GM19193 (cell line): Measurements from ENCODE around the gene PRDM15.

Experiments used
- POLR2A ChIP-seq: IDR thresholded peaks from 4 replicates; pipeline ENCODE4 v1.6.1; 2011; ENCODE audit not compliant: insufficient read depth, insufficient read length; ENCODE audit errors: extremely low read depth

The PRDM15 gene, protein sequence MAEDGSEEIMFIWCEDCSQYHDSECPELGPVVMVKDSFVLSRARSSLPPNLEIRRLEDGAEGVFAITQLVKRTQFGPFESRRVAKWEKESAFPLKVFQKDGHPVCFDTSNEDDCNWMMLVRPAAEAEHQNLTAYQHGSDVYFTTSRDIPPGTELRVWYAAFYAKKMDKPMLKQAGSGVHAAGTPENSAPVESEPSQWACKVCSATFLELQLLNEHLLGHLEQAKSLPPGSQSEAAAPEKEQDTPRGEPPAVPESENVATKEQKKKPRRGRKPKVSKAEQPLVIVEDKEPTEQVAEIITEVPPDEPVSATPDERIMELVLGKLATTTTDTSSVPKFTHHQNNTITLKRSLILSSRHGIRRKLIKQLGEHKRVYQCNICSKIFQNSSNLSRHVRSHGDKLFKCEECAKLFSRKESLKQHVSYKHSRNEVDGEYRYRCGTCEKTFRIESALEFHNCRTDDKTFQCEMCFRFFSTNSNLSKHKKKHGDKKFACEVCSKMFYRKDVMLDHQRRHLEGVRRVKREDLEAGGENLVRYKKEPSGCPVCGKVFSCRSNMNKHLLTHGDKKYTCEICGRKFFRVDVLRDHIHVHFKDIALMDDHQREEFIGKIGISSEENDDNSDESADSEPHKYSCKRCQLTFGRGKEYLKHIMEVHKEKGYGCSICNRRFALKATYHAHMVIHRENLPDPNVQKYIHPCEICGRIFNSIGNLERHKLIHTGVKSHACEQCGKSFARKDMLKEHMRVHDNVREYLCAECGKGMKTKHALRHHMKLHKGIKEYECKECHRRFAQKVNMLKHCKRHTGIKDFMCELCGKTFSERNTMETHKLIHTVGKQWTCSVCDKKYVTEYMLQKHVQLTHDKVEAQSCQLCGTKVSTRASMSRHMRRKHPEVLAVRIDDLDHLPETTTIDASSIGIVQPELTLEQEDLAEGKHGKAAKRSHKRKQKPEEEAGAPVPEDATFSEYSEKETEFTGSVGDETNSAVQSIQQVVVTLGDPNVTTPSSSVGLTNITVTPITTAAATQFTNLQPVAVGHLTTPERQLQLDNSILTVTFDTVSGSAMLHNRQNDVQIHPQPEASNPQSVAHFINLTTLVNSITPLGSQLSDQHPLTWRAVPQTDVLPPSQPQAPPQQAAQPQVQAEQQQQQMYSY

DNA sequence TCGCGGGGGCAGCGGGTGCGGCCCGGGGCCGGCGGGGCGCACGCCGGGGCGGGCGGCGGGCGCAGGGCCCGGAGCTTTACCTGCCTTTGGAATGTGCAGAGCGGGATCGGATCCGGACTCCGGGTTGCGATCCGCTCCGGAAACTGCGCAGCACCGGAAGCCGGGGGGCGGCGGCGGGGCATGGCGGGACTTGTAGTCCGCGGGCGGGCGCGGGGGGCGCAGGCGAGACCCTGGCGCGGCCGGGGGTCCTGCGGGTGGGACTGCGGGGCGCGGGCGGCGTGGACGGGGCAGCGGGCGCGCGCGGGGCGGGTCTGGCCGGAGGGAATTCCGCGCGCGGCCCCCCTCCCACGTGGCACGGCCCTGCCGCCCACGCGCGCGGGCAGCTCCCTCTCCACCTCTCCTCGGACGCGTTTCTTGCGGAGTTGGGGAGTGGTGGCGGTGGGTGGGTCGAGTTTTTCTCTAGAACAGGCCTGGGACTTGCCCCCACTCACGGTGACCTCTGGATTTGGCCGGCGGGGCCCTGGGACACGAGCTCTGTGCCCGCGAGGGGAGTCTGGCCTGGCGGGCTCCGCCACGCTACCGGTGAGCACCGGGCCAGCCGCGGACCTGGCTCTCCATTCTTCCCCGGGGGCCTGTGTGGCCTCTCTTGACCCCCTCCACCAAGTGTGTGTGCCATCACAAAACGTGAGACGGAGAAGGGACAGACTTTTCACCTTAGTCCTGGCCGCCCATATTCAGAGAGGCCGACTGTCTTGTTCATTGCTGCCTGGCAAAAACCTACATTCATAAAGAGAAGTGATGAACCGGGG lies at the start of gene PRDM15:
PRDM15 (minus strand) TSS at position 155 of the 809 bp plus-strand sequence. CDS start 18,981 bp downstream, outside the sequence.
- peak; percentile 49 for TF ChIP-seq POLR2A

DNA sequence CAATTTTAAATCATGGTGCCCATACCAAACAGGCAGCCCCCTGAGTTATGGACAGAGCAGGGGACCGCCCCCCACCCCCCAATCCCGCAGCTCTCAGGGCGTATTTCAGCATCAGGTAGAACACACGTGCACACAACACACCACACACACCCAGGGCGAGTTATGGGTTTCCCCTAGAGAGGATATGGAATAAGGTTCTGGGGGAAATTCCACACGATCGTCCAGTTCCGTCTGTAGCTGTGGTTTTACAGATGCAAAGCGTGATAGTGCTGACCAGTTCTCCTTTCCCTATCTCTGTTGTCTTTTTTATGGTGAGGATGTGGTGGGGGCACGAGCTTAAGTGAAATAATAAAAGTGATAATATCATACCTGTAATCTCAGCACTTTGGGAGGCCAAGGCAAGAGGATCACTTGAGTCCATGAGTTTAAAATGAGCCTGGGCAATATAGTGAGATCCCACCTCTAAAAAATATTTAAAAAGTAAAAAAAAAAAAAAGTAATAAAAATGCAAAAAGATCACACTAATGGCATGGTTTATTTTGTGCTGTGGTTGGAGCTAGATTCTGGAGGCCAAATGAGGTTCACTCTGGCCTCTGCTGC lies 49.6 kb upstream of the PRDM15 start:
- TF ChIP-seq POLR2A = no peak

DNA sequence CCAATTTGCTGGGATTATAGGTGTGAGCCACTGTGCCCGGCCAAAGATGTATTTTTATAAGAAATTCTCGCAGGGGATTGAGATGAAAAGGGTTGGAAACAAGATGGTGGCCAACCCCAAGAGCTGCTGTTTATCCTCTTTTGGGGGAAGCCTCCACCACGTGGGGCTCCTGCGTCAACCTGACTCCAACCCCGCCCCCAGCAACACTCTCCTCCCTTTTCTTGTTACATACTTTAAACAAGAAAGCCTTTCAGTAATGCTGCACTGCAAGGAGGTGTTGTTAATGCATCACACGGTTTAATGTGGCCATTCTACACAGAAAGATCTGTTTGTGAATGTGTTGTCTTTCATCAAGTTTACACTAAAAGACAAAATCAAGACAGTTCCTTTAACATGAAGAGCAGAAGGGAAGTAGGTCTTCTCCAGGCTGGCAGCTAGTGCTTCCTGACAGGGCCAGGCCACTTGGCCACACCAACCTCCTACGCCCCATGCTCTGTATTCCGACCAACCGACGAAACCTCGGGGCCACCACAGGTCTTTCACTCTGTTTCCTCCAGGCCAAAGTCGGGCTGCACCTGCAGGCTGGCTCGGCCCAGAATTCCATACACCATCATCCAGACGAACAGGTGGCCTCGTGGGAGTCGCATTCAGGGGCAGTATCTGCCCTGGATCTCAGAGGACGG lies 48.7 kb upstream of the PRDM15 start:
- peak; percentile 25 for TF ChIP-seq POLR2A

DNA sequence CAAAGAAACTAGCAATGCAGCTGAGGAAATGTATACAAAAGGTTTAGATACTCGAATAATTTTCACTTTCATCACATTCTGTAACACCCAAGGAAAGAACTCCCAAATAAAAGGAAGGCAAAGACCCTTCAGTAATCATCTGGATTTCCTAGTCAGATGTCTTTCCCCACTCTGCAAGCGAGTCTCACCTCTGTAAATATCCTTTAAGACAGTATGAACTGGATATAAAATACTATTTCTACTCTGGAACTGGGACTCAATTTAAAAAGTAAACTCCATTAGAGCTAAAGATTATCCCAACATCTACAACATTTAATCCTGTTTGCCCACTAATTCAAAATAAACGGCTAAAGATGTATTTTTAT lies 47.6 kb upstream of the PRDM15 start:
- no peak for TF ChIP-seq POLR2A

DNA sequence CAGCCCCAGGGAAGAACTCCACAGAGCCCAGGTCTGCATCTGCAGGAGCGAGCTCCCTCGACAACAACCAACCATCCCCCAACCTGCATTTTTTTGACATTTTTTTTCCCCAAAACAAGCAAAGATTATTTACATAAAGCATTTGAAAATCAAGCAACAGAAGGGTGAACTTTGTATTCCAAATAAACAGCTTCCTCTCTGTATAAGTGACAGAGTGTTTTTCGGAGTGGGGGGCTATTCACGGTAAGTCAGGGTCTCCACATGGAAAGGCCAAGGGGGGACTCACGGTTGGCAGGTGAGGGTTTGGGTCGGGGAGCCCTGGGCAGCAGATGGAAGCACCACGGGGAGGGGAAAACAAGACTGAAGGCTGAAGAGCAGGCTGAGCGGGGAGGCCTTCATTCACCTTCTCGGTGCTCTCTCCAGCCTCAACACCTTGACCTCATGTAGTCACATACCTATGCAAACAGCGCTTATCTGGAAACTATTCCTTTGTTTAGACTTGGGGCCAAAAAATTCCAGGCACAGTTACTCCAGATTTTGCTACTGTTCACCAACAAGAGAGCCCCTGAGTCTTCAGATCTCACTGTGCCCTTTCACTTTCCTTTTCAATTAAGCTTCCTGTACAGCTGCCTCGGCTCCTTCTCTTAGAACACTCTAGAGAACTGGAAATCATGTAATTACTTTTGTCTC lies 47.1 kb upstream of the PRDM15 start:
- TF ChIP-seq POLR2A = peak; percentile 56

DNA sequence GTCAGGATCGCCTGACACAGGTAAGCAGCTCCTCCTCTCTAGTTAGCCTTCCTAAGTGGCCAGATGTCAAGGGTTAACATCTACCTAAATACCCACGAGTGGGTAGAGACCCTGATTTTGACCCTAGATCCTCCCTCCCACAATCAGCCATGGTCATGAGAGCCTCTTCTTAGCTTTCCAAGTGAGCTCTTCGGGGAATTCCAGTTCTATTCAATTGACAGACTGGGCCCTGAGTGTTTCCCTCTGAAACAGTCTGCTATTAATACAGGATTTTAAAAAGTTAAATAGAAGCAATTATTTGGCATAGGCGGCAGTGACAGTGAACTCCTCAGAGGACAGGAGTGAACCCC lies 46.6 kb upstream of the PRDM15 start:
- TF ChIP-seq POLR2A = no peak

DNA sequence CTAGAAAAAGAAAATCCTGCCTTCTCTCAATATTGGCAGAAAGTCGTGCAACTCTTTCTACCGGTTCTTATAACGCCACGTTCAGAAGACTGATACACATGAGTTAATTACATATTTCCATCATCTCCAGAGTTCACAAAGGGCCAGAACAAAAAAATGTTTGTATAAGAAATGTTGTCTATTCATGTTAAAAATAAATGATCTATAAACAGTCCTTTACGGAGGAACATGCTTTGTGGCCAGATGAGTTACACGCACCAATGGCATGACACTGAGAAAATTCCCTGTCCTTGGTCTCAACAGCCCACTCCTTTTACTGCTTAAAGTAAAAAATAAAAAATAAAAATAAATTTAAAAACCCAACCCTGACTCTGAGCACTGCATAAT lies 45.2 kb upstream of the PRDM15 start:
- no peak for TF ChIP-seq POLR2A

DNA sequence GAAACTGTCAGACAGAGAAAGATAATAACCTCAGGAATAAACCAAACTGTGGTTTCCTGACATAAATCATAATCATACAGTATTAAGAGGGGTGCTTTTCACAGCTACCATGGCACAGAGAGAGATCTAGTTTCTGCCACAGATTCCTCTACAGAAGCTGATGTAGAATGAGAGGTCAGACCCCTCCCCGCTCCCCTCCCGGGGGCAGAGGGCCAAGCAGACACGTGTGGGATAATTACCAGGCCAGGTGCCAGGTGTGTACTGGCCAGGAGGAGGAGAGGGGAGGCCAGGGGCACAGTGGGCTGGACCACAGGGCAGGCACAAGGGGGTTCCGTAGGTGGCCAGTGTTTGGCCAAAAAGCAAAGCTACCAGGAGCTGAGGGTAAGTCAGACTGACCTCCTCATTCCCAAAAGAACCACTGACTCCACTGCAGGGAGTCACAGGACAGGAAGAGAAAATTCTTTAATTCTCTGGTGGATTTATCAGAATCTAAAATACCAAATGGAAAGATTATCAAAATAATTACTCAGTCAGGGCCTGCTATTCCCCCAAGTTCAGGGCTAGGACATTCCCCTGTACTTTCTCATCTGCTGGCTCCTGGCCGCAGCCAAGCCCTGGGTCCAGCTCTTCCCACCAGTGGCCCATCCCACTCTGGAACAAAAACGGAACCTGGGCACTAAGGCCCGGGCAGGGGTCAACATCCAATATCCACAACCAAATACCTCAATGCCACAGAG lies 44.7 kb upstream of the PRDM15 start:
- no peak for TF ChIP-seq POLR2A

DNA sequence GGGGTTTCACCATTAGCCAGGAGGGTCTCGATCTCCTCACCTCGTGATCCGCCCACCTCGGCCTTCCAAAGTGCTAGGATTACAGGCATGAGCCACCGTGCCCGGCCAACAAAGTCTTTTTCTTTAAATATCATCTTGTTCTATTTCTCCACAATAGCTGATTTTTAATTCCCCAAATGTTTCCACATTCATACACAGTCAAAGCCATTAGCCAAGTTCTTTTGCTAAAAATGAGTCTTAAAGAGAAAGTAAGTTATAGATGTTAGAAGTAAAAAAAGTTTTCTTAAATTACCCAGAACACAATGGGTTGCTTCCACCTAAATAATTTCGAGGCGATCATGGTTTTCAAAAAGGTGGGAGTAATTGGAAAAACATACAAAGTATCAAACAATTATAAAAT lies 44.0 kb upstream of the PRDM15 start:
- no peak for TF ChIP-seq POLR2A

DNA sequence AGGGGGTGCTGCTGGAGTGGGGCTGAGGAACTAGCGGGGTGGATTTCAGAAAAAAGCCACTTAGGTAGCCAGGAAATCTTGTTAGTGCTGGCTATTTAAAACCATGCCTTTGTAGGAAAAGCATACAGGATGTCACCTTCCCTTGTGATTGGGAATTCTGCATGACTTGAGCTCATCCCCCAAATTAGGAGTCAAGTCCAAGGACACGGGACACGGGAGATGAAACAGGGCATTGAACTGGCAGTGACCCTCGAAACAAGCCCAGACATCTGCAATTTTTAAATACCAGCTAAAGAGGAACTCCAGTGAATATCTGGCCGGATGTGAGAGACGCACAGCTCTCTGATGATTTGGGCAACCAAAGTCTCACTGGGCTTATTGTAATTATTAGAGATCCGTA lies 41.9 kb upstream of the PRDM15 start:
- TF ChIP-seq POLR2A = no peak

DNA sequence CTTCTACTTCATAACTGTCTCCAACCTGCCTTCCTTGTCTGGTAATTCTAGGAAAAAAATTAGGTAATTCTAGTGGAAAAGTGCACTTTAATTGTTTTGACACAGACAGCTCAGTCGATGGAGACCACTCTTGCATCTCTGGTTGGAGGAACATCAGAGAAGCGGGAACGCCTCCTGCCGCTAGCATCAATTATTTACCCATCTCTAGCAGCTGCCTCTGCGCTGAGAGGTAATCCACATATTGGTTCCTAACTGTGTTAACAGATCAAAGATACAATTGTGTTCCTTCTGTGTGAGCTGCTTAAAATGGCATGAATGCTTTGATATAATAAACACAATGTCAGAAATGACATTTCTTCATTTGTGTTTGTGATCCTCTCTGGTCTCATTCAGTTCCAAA lies 41.3 kb upstream of the PRDM15 start:
- TF ChIP-seq POLR2A = no peak

DNA sequence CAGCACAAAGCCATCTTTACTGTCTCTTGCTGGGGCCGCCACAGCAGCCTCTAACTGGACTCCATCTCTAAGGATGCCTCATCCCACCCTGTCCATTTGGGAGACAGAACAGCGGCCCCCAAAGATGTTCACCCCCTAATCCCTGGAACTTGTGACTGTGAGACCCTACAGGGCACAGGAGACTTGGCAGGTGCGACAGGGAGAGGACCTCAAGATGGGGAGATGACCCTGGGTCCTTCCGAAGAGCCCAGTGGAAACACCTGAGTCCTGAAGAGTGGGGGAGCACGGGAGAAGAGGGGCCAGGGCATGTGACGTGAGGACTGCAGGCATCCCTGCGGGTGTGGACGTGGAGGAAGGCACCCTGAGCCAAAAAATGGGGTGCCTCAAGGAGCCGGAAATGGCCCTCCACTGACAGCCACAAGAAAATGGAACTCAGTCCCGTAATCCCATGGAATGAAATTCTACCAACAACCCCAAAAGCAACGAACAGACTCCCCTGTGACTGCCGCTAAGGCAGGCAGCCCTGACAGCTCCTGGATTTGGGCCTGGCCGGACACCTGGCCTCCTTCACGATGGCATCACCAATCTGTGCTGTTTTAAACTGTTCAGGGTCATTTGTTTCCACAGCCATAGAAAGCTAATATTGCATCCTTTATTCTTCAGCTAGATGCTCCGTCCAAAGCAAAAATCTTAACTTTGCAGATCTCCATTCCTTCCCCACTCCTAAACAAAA lies 40.7 kb upstream of the PRDM15 start:
- TF ChIP-seq POLR2A = no peak
